K562 (cell line): ENCODE measurements around the gene PNPLA7.

Experiments
- BHLHE40 ChIP-seq: IDR thresholded peaks from 2 replicates; pipeline ENCODE4 v1.6.1; 2011; ENCODE audit warnings: low read length, improper control_type of control experiment
- CEBPB ChIP-seq: fragments of 450-650 bp; IDR thresholded peaks from 2 replicates; pipeline ENCODE4 v1.6.1; 2016; ENCODE audit warnings: missing genetic modification characterization, missing compliant biosample characterization
- ELF2 ChIP-seq: fragments of 250-450 bp; sonication (Bioruptor Pico); IDR thresholded peaks from 2 replicates; pipeline ENCODE4 v1.5.0; 2021; ENCODE audit warnings: mild to moderate bottlenecking
- ELF4 ChIP-seq: fragments of 450-650 bp; formaldehyde crosslinking; IDR thresholded peaks from 2 replicates; pipeline ENCODE4 v1.4.0; 2022; ENCODE audit warnings: missing genetic modification characterization
- HMG20B ChIP-seq: fragments of 250-450 bp; sonication (Bioruptor Pico); IDR thresholded peaks from 2 replicates; pipeline ENCODE4 v1.5.0; 2021; ENCODE audit warnings: mild to moderate bottlenecking
- NCOR1 ChIP-seq: fragments of 450-650 bp; IDR thresholded peaks from 2 replicates; pipeline ENCODE4 v1.6.1; 2016; ENCODE audit warnings: mild to moderate bottlenecking, moderate library complexity
- NR2C2 ChIP-seq, 2 experiments: fragments of 200-800 bp in 1 of 2; sonication (Bioruptor generic) in 1 of 2; sonication (generic) in 1 of 2; formaldehyde crosslinking in 1 of 2; IDR thresholded peaks; 2 replicates each; pipeline versions ENCODE4 v1.6.1 to v1.8.0; 2016 to 2022; ENCODE audit warnings: mild to moderate bottlenecking in 1 of 2, missing compliant biosample characterization in 1 of 2, missing genetic modification characterization in 1 of 2, missing genetic modification reagents in 1 of 2
- RAD21 ChIP-seq, 2 experiments: fragments of 250-450 bp in 1 of 2; fragments of 450-650 bp in 1 of 2; sonication (Bioruptor Pico) in 1 of 2; formaldehyde crosslinking in 1 of 2; IDR thresholded peaks in 1 of 2; conservative IDR thresholded peaks in 1 of 2; 2 replicates each; pipeline versions ENCODE4 v1.4.0 to v1.8.0; 2020 to 2022; ENCODE audit warnings: mild to moderate bottlenecking in 2 of 2, moderate library complexity in 1 of 2
- SIRT6 ChIP-seq: IDR thresholded peaks from one replicate; pipeline ENCODE4 v1.6.1; 2012; ENCODE audit warnings: low read depth, mild to moderate bottlenecking, control low read depth, inconsistent platforms, low read length, moderate library complexity
- TAF9B ChIP-seq: fragments of 450-650 bp; IDR thresholded peaks from 2 replicates; pipeline ENCODE4 v1.6.1; 2018; ENCODE audit warnings: mild to moderate bottlenecking; ENCODE audit not compliant: partially characterized antibody
- TARDBP ChIP-seq: fragments of 450-650 bp; IDR thresholded peaks from 2 replicates; pipeline ENCODE4 v1.6.1; 2016
- TF ChIP-seq, protein P1 (sequence below), 3 experiments: IDR thresholded peaks in 2 of 3; conservative IDR thresholded peaks in 1 of 3; 2 replicates each; pipeline ENCODE4 v1.5.1; 2011 to 2012; ENCODE audit warnings: low read length in 3 of 3, mild to moderate bottlenecking in 3 of 3, control low read depth in 2 of 3, improper control_type of control experiment in 1 of 3, inconsistent platforms in 1 of 3, low read depth in 1 of 3, mixed read lengths in 1 of 3, moderate library complexity in 1 of 3; ENCODE audit not compliant: insufficient read depth in 2 of 3
- TF ChIP-seq, protein P2 (sequence below): sonication (generic); formaldehyde crosslinking; IDR thresholded peaks from 2 replicates; pipeline ENCODE4 v1.4.0; 2020; ENCODE audit warnings: mild to moderate bottlenecking, missing genetic modification reagents
- TF ChIP-seq, protein P3 (sequence below): sonication (generic); formaldehyde crosslinking; IDR thresholded peaks from 2 replicates; pipeline ENCODE4 v1.8.1; 2023; ENCODE audit warnings: mild to moderate bottlenecking, missing genetic modification reagents, moderate library complexity

DNA sequence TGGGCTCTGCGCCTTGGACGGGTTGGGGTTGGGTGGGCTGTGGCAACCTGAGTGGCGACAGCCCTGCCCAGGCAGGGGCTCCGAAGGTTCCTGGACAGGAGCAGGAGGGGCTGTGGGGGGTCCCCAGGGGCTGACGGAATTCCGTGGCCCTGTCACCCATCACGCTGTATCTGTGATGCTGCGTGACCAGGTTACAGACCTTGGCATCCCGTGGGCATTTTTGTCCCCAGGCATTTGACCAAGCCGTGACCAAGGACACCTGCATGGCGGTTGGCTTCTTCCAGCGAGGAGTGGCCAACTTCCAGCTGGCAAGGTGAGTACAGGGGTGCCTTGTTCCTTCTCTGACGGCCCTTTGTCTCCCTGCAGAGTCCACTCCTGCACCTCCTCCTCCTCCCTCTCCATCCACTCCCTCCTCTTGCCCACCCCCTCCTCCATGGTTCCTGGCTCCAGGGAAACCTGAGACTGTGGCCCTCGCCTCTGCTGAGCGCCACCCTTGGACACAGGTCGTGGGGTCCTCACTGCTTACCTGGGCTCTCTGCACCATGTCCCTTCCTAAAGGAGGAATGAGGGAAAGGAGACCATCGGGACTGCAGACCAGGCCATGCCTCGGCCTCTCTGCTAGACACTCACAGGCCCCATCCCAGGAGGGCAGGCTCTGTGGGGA lies 124.1 kb downstream of the PNPLA7 start:
- TF ChIP-seq NR2C2 (CRISPR knock-in tag; IDR thresholded peaks at IDR 0.05) (no peak), NR2C2 (tag; IDR thresholded peaks at IDR 0.05) (no peak), TARDBP (no peak), BHLHE40 (no peak), TAF9B (no peak), ELF4 (CRISPR knock-in tag) (no peak), ELF2 (no peak), NCOR1 (no peak), SIRT6 (no peak), RAD21 (CRISPR knock-in tag; conservative IDR thresholded peaks at IDR 0.05 in 1 of 2, IDR thresholded peaks at IDR 0.05 in 1 of 2) (no peak), HMG20B (CRISPR knock-in tag) (no peak), CEBPB (no peak)
- TF ChIP-seq, protein P1, sequence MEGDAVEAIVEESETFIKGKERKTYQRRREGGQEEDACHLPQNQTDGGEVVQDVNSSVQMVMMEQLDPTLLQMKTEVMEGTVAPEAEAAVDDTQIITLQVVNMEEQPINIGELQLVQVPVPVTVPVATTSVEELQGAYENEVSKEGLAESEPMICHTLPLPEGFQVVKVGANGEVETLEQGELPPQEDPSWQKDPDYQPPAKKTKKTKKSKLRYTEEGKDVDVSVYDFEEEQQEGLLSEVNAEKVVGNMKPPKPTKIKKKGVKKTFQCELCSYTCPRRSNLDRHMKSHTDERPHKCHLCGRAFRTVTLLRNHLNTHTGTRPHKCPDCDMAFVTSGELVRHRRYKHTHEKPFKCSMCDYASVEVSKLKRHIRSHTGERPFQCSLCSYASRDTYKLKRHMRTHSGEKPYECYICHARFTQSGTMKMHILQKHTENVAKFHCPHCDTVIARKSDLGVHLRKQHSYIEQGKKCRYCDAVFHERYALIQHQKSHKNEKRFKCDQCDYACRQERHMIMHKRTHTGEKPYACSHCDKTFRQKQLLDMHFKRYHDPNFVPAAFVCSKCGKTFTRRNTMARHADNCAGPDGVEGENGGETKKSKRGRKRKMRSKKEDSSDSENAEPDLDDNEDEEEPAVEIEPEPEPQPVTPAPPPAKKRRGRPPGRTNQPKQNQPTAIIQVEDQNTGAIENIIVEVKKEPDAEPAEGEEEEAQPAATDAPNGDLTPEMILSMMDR (IDR thresholded peaks at IDR 0.05 in 2 of 3, conservative IDR thresholded peaks at IDR 0.05 in 1 of 3; ENCODE audit: insufficient read depth in 2 of 3, low read depth in 1 of 3, low read length in 3 of 3): no peak
- TF ChIP-seq, protein P2, sequence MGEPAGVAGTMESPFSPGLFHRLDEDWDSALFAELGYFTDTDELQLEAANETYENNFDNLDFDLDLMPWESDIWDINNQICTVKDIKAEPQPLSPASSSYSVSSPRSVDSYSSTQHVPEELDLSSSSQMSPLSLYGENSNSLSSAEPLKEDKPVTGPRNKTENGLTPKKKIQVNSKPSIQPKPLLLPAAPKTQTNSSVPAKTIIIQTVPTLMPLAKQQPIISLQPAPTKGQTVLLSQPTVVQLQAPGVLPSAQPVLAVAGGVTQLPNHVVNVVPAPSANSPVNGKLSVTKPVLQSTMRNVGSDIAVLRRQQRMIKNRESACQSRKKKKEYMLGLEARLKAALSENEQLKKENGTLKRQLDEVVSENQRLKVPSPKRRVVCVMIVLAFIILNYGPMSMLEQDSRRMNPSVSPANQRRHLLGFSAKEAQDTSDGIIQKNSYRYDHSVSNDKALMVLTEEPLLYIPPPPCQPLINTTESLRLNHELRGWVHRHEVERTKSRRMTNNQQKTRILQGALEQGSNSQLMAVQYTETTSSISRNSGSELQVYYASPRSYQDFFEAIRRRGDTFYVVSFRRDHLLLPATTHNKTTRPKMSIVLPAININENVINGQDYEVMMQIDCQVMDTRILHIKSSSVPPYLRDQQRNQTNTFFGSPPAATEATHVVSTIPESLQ: no peak
- TF ChIP-seq, protein P3, sequence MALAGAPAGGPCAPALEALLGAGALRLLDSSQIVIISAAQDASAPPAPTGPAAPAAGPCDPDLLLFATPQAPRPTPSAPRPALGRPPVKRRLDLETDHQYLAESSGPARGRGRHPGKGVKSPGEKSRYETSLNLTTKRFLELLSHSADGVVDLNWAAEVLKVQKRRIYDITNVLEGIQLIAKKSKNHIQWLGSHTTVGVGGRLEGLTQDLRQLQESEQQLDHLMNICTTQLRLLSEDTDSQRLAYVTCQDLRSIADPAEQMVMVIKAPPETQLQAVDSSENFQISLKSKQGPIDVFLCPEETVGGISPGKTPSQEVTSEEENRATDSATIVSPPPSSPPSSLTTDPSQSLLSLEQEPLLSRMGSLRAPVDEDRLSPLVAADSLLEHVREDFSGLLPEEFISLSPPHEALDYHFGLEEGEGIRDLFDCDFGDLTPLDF (CRISPR knock-in tag): no peak
